Loucy (cell line): ENCODE results near the gene HSD3B2.

ENCODE experiments used
- H2AFZ ChIP-seq: fragments of 200-600 bp; sonication (generic); 2 replicates; pipeline ENCODE4 v1.6.0; 2016; ENCODE audit warnings: antibody characterized with exemption, mild to moderate bottlenecking, low read length, moderate library complexity
- H3F3A ChIP-seq: fragments of 200-600 bp; 2 replicates; pipeline ENCODE4 v1.6.0; 2016; ENCODE audit warnings: antibody characterized with exemption, low read depth, mild to moderate bottlenecking
- H3K27me3 ChIP-seq: fragments of 200-600 bp; sonication (generic); 2 replicates; pipeline ENCODE4 v1.6.1; 2014; ENCODE audit warnings: low read length, mild to moderate bottlenecking; ENCODE audit not compliant: insufficient read depth, poor library complexity, severe bottlenecking
- H3K36me3 ChIP-seq: fragments of 200-600 bp; sonication (generic); 2 replicates; pipeline ENCODE4 v1.6.1; 2016; ENCODE audit warnings: low read length; ENCODE audit not compliant: insufficient read depth
- H3K4me1 ChIP-seq: fragments of 200-600 bp; sonication (generic); 2 replicates; pipeline ENCODE4 v1.5.1; 2014; ENCODE audit warnings: low read length, mild to moderate bottlenecking; ENCODE audit not compliant: insufficient read depth, poor library complexity, severe bottlenecking
- H3K4me2 ChIP-seq: fragments of 200-600 bp; sonication (generic); 2 replicates; pipeline ENCODE4 v1.6.0; 2014; ENCODE audit warnings: antibody characterized with exemption, low read length, low read depth, mild to moderate bottlenecking; ENCODE audit not compliant: poor library complexity, severe bottlenecking
- H3K4me3 ChIP-seq: fragments of 200-600 bp; sonication (generic); 2 replicates; pipeline ENCODE4 v1.5.1; 2014; ENCODE audit warnings: low read length, mild to moderate bottlenecking, mixed read lengths; ENCODE audit not compliant: poor library complexity, severe bottlenecking
- H3K79me2 ChIP-seq: fragments of 200-600 bp; sonication (generic); 2 replicates; pipeline ENCODE4 v1.6.1; 2014; ENCODE audit warnings: low read length; ENCODE audit not compliant: insufficient read depth
- H3K9ac ChIP-seq: fragments of 200-600 bp; sonication (generic); 2 replicates; pipeline ENCODE4 v1.6.0; 2014; ENCODE audit warnings: mild to moderate bottlenecking, low read depth, low read length, moderate library complexity; ENCODE audit not compliant: poor library complexity, severe bottlenecking
- H3K9me2 ChIP-seq: fragments of 200-600 bp; sonication (generic); replicated peaks from 2 replicates; pipeline ENCODE4 v1.6.1; 2016; ENCODE audit warnings: low read depth, low read length, mixed read lengths
- H3K9me3 ChIP-seq: fragments of 200-600 bp; sonication (generic); 2 replicates; pipeline ENCODE4 v1.6.1; 2014; ENCODE audit warnings: mild to moderate bottlenecking, antibody characterized with exemption, low read length, low read depth; ENCODE audit not compliant: insufficient read depth
- H4K20me1 ChIP-seq: fragments of 200-600 bp; sonication (generic); 2 replicates; pipeline ENCODE4 v1.6.0; 2014; ENCODE audit warnings: antibody characterized with exemption, low read length, mild to moderate bottlenecking; ENCODE audit not compliant: insufficient read depth, poor library complexity, severe bottlenecking
- CTCF ChIP-seq: fragments of 200-600 bp; sonication (generic); conservative IDR thresholded peaks from 2 replicates; pipeline ENCODE4 v1.5.1; 2014; ENCODE audit warnings: mild to moderate bottlenecking, antibody characterized with exemption, low read length
- EZH2phosphoT487 ChIP-seq: fragments of 200-600 bp; IDR thresholded peaks from 2 replicates; pipeline ENCODE4 v1.6.1; 2018; ENCODE audit warnings: antibody characterized with exemption, mild to moderate bottlenecking, moderate library complexity, borderline replicate concordance

HSD3B2 gene

GRCh38 chr1:119470958-119471357 is 56.0 kb downstream of the HSD3B2 start:
- no peak overlapping the region for H3K9ac ChIP-seq
- no peak overlapping the region for H3K4me3 ChIP-seq
- no peaks in the 10 kb centered on the region for H3F3A ChIP-seq
- H3K79me2 ChIP-seq: no peaks in the 10 kb centered on the region
- no peaks in the 10 kb centered on the region for H4K20me1 ChIP-seq
- no peak overlapping the region for H3K4me2 ChIP-seq
- H3K9me2 ChIP-seq: no peaks in the 10 kb centered on the region
- TF ChIP-seq EZH2phosphoT487 (no peak), CTCF (no peak)
- no peak overlapping the region for H2AFZ ChIP-seq
- H3K9me3 ChIP-seq: no peaks in the 10 kb centered on the region
- H3K36me3 ChIP-seq: no peaks in the 10 kb centered on the region
- no peaks in the 10 kb centered on the region for H3K4me1 ChIP-seq
- no peaks in the 10 kb centered on the region for H3K27me3 ChIP-seq

GRCh38 chr1:119471566-119471965 is 56.6 kb downstream of the HSD3B2 start:
- H3K4me2 ChIP-seq: no peak overlapping the region
- H2AFZ ChIP-seq: no peak overlapping the region
- no peaks in the 10 kb centered on the region for H3K9me3 ChIP-seq
- no peak overlapping the region for H3K4me3 ChIP-seq
- no peaks in the 10 kb centered on the region for H3K79me2 ChIP-seq
- no peaks in the 10 kb centered on the region for H3K36me3 ChIP-seq
- no peak overlapping the region for H3K9ac ChIP-seq
- H3K9me2 ChIP-seq: no peaks in the 10 kb centered on the region
- no peaks in the 10 kb centered on the region for H3K27me3 ChIP-seq
- no peaks in the 10 kb centered on the region for H3K4me1 ChIP-seq
- TF ChIP-seq EZH2phosphoT487 (no peak), CTCF (no peak)
- H4K20me1 ChIP-seq: no peaks in the 10 kb centered on the region
- H3F3A ChIP-seq: no peaks in the 10 kb centered on the region

- H3K9ac ChIP-seq: no peak overlapping the region
- no peak overlapping the region for H3K4me2 ChIP-seq
- H3K36me3 ChIP-seq: no peaks in the 10 kb centered on the region
- no peak overlapping the region for H2AFZ ChIP-seq
- no peaks in the 10 kb centered on the region for H3K79me2 ChIP-seq
- no peaks in the 10 kb centered on the region for H3K9me3 ChIP-seq
- H4K20me1 ChIP-seq: no peaks in the 10 kb centered on the region
- no peaks in the 10 kb centered on the region for H3F3A ChIP-seq
- H3K4me3 ChIP-seq: no peak overlapping the region
- H3K4me1 ChIP-seq: no peaks in the 10 kb centered on the region
- H3K9me2 ChIP-seq: no peaks in the 10 kb centered on the region
- H3K27me3 ChIP-seq: no peaks in the 10 kb centered on the region
- TF ChIP-seq EZH2phosphoT487 (no peak), CTCF (no peak)
Measured at GRCh38 chr1:119472080-119472818, 57.3 kb downstream of the HSD3B2 start.
